AML-193 (cell line): Measurements from ENCODE around the gene PTPN7.
"Not testable (repeated sequence)": the region's sequence is repeated elsewhere in the genome, so short reads cannot be mapped to it uniquely, and the experiment has no call there.

Experiments
- DNase-seq, 2 experiments: peaks; one replicate each; lab custom pipeline; 2025; lab: John Stamatoyannopoulos, UW

PTPN7 gene

GRCh38 chr1:202130816-202131522 is 29.4 kb downstream of the PTPN7 start:
- no peak for DNase-seq

- DNase-seq: no peak
Measured at GRCh38 chr1:202130297-202130721, 30.1 kb downstream of the PTPN7 start.

GRCh38 chr1:202129453-202130296 is 30.7 kb downstream of the PTPN7 start:
- DNase-seq: no peak

GRCh38 chr1:202127836-202128622 is 32.4 kb downstream of the PTPN7 start:
- no peak for DNase-seq

DNA sequence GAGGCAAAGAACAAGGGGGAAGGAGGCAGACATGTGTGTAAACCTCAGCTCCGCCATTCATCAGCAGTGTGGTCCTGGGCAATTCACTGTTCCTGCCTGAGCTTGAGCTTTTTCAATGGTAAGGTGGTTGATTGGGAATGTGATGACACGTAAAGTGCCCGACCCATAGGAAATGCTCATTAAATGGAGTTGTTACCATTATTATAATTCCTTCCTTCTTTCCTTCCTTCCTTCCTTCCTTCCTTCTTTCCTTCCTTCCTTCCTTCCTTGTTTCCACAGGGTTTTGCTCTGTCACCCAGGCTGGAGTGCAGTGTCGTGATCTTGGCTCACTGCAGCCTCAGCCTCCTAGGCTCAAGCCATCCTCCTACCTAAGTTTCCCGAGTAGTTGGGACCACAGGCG is 33.3 kb downstream of the PTPN7 start:
- no peak for DNase-seq

DNA sequence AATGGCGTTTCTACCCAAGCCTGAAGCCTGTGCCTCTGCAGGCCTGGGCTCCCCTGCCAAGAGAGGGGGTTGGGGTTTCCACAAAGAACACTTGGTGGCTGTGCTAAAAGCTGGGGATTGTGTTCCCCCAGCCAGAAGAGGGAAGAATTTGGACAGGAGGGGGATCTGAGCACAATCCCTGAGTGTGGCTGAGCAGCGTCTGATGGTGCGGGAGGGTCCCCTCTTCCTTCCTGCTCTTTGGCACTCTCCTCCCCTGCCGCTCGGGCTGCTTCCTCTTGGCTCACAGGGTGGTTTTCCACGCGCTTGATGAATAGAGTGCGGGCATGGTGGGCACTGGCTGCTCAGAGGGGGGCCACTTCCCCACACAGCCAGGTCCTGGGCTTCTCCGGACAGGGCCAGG is 34.0 kb downstream of the PTPN7 start:
- DNase-seq: no peak

- DNase-seq: no peak
Measured at GRCh38 chr1:202125611-202126010, 34.8 kb downstream of the PTPN7 start.

DNA sequence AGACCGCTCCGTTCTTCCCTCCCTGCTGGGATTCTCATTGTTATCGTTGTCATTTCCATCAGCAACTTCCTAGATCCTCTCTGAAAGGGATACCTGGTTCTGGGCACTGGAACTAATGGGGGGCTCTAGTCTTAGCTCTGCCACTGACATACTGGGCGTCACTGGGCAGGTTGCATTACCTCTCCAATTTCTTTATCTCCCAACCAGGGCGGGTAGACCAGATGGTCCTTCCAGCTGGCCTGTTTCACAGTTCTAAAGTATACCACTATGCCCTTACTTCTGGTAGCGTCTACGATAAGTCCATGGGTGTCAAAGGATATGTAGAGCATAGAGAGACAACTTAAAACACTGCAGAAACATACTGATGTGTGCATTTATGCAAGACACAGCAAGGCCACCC is 36.3 kb downstream of the PTPN7 start:
- no peak for DNase-seq

DNA sequence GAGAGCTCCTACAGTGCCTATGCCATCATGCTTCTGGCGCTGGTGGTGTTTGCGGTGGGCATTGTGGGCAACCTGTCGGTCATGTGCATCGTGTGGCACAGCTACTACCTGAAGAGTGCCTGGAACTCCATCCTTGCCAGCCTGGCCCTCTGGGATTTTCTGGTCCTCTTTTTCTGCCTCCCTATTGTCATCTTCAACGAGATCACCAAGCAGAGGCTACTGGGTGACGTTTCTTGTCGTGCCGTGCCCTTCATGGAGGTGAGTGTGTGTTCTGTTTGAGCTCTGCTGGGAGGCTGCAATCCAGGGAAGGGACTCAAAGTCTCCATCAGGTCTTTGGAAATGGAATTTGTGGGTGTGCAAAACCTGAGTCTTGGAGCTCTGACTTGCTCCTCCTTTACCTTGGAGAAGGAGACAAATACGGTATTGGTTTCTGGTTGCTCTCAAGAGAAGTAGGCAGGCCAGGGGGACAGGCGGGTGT is 37.0 kb downstream of the PTPN7 start:
- no peak for DNase-seq

DNA sequence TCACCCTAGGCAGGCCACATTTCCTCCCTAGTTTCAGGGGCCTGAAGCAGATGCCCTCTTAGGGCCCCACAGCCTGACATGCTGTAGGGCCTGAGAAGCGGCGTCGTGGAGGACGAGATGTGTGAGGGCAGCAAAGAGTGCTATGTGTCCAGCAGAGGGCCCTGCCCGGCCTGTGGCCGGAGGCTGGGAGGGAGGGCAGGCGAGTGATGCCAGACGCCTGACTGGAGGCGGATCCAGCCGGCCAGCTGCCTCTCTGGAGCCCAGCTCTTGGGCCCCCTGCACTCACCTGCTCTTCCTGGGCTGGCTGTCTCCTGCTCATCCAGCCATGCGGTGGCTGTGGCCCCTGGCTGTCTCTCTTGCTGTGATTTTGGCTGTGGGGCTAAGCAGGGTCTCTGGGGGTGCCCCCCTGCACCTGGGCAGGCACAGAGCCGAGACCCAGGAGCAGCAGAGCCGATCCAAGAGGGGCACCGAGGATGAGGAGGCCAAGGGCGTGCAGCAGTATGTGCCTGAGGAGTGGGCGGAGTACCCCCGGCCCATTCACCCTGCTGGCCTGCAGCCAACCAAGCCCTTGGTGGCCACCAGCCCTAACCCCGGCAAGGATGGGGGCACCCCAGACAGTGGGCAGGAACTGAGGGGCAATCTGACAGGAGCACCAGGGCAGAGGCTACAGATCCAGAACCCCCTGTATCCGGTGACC is 37.6 kb downstream of the PTPN7 start, which contains the start of gene GPR37L1:
Gene GPR37L1 (plus strand): TSS at position 279 of the 697 bp plus-strand sequence. CDS start 47 bp downstream, at position 326.
- DNase-seq: no peak

- no peak for DNase-seq
Measured at GRCh38 chr1:202121006-202121405, 39.4 kb downstream of the PTPN7 start.

DNA sequence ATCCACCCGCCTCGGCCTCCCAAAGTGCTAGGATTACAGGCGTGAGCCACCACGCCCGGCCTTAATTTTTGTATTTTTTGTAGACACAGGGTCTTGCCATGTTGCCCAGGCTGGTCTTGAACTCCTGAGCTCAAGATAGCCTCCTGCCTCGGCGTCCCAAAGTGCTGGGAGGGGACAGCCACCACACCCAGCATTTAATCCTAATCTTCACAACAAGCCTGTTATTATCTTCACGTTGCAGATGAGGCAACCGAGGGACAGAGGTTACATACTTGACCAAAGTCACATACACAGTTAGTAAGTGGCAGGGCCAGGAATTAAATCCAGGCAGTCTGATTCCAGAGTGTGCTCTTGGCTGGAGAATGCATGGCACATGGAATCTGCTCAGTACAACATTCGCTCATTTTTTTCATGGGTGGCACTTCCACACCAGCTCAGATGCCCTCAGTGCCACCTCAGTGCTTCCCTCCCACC is 42.5 kb downstream of the PTPN7 start:
- no peak for DNase-seq

DNA sequence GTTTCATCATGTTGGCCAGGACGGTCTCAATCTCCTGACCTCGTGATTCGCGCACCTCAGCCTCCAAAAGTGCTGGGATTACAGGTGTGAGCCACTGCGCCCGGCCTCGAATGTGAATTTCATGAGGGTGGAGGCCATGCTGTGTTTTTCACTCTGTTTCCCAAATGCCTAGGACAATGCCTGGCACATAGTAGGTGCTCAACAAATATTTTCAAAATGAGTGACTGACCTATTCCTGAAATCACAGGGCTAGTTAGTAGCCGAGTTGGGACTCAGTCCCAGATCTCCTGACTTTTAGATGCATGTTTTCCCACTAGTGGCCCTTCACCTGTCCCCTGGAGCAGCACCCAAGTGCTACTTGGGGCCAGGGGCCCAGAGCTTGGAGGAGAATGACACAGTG is 44.1 kb downstream of the PTPN7 start:
- no peak for DNase-seq

DNA sequence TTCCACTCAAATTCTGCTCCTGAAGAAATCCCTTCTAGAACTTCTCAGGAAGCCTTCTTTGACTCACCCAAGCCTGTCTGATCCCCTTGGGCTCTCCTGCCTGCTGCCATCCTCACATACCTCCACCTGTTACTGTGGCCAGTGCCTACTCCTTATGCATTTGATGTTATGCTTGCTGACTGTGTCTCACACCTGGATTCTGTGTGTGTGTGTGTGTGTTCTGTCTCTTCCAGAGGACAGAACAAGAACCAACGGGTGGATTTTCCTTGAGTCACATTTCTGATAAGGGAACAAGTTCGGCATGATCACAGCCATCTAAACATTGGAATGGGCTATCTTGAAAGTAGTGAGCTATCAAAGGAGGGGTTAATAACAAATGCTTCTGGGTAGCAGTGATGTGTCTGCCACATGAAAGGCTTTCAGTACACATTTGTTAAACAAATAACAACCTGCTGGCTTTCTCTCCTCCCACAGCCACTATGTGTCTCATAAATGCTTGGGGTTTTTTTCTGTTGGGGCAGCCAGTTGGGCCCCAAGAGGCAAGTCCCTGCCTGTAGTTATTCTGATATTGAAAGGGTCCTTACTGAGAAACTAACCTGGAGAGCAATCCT is 46.6 kb downstream of the PTPN7 start:
- DNase-seq: no peak

- DNase-seq: no peak
Measured at GRCh38 chr1:202112859-202113689, 47.3 kb downstream of the PTPN7 start.

DNA sequence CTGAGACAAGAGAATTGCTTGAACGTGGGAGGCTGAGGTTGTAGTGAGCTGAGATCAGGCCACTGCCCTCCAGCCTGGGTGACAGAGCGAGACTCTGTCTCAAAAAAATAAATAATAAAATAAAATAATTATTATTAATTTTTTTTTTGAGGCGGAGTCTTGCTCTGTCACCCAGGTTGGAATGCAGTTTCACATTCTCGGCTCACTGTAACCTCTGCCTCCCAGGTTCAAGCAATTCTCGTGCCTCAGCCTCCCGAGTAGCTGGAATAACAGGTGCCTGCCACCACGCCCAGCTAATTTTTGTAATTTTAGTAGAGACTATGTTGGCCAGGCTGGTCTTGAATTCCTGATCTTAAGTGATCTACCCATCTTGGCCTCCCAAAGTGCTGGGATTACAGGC is 48.8 kb downstream of the PTPN7 start:
- DNase-seq: not testable (repeated sequence)

DNA sequence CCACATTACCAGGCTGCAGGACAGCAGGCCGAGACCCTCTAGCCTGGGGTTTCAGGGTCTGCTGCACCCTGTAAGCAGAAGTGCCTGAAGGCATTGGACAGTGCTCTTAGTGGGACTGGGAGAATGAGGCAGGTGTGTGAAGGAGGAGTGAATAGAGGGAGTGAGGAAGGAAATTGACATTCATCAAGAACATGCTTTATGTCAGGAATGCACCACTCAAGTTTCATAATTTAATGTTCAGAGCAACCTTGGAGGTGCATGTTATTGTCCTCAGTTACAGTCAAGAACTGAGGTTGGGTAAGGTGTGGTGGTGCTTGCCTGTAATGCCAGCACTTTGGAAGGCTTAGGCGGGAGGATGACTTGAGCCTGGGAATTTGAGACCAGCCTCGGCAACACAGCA is 49.4 kb downstream of the PTPN7 start:
- no peak for DNase-seq

GRCh38 chr1:202107801-202108731 is 52.3 kb downstream of the PTPN7 start:
- no peak for DNase-seq

- no peak for DNase-seq
Measured at GRCh38 chr1:202107321-202107761, 53.1 kb downstream of the PTPN7 start.
